CD4-positive, alpha-beta T cell treated with Interleukin-2 at 100 ng/mL for 4 hours (primary cell): ENCODE measurements around the gene RTN4.

Source experiments
- DNase-seq: peaks from one replicate; pipeline ENCODE4 v3.0.0-alpha.2; 2020; ENCODE audit warnings: low spot score

Gene RTN4

DNA sequence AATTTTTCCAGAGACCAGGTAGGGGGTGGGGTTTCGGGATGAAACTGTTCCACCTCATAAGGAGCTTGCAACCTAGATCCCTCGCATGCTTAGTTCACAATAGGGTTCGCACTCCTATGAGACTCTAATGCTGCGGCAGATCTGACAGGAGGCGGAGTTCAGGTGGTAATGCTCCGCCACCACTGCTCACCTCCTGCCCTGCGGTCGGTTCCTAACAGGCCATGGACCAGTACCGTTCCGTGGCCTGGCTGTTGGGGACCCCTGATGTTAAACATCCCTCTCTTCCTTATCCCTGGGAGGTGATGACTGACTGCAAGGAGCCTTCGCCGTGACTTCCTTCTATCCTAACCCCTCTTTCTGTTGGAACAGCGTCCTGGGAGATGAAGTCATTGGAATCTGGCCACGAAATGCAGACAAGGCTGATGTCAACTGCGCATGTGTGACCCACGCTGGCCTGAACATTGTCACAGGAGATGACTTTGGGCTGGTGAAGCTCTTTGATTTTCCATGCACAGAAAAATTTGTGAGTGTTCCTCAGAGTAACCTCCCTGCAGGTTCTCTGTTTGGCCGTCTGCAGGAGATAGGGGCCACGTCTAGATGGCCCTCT lies 82.4 kb downstream of the RTN4 start:
- DNase-seq: no peak

DNA sequence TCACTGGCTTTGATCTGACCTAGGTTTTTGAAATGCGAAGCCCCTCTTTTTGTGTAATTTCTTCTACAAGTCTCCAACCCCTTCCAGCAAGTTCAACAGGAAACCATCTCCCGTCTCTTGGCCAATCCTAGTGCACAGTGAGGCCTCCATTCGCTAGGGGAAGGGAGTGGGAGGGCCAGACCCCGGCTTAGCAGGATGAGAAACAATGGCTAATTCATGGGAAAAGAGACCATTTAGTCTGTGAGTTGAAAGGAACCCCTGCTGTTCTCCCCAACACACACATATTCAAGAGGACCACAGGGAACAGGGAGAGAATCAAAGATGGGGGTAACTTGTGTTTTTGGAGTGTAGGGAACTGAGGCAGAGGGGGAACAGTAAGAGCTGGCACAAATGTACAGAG lies 83.0 kb downstream of the RTN4 start:
- no peak for DNase-seq

DNA sequence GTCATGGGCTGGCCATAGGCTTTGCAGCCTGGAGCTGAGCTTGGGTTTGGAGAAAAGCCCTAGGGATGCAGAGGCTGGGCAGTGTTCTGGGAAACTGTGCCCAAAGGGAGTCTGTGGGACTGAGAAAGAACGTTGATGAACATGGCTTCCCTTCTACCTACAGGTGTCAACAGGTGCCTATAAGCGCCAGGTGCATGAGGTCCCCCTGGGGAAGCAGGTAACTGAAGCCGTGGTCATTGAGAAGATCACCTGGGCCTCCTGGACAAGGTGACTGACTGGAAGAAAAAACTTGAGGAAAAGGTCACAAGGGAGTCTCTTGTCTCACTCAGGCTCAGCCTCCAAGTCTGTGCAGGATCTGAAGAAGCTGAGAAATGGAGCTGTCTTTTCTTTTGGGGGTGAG lies 83.4 kb downstream of the RTN4 start:
- DNase-seq: no peak

DNA sequence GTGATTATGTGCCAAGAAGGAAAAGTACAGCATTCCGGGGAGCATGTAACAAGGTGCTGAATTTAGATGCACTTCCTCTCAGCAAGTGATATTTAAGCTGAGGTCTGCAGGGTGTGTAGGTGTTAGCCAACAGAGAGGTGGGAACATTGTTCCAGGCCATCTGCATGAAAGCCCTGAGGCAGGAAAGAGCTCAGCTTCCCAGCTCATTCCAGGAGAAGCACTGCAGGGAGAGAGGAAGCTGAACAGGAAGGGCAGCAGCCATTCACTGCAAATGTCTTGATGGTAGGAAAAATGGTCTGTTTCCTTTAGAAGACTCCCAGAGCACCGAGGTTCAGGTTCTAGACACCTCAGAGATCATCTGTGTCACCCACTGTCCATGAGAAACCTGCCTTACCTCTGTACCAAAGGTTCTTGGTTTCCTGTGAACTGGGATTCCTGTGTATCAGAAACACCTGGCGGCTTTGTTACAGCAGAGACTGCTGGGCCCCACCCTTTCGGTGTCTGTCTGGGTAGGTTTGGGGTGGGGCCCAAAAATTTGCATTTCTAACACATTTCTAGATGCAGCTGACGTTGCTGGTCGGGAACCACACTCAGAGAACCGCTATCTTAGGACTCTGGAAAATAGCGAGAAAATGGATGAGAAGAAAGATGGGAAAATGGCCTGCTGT lies 84.0 kb downstream of the RTN4 start:
- DNase-seq: no peak

DNA sequence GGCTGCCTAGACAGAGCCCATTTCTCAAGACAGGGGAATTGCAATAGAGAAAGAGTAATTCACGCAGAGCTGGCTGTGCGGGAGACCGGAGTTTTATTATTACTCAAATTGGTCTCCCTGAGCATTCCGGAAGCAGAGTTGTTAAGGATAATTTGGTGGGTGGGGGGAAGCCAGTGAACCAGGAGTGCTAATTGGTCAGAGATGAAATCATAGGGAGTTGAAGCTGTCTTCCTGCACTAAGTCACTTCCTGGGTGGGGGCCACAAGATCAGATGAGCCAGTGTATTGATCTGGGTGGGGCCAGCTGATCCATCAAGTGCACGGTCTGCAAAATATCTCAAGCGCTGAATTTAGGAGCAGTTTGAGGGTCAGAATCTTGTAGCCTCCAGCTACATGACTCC lies 84.8 kb downstream of the RTN4 start:
- no peak for DNase-seq

DNA sequence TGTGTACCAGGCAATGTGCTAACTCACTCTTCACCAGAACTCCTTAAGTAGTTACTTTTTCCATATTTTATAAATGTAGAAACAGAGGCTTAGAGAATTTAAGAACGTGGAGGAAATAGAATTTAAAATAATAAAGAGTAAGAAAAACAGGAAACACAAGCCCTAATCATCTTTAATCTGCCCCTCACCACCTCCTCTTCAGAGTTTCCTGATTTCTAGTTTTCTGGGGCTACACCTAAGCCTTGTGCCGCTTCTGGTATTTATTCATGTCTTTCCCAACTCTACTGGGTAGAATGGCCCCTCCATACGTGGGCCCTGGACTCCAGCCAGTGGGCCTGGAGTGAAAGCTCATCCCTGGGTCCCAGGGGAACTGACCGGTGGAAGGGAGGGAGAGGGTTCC lies 85.4 kb downstream of the RTN4 start:
- no peak for DNase-seq

DNA sequence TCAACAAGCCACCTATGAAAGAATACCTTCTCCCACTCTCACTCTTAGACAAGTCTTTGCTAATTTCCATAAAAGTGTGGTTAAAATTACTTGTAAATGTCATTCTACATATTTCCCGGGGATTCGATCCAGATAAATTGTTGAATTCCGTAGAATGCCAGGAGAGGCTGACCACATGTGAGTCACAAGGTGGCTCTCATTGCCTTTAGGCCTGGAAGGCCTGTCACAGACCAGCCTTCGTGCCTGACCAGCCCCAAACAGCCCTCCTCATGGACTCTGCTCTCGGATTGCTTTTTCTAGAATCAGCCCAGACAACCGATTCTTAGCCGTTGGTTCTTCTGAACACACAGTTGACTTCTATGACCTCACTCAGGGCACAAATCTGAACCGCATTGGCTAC lies 86.0 kb downstream of the RTN4 start:
- DNase-seq: no peak

DNA sequence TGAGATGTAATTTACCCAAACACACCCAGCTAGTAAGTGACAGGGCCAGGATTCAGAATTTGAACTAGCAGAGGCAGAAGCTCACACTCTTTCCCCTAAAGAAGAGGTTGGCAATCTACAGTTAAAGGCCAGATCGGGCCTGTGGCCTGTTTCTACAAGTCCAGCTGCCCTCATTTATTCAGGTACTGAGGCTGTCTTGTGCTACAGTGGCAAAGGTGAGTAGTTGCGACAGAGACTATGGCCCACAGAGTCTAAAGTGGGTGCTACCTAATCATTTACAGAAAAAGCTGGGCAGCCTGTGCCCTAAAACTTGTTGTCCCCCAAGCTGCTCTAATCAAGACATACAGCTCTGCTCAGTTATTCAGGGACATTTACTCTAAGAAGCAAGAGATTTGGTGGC lies 86.8 kb downstream of the RTN4 start:
- DNase-seq: no peak

DNA sequence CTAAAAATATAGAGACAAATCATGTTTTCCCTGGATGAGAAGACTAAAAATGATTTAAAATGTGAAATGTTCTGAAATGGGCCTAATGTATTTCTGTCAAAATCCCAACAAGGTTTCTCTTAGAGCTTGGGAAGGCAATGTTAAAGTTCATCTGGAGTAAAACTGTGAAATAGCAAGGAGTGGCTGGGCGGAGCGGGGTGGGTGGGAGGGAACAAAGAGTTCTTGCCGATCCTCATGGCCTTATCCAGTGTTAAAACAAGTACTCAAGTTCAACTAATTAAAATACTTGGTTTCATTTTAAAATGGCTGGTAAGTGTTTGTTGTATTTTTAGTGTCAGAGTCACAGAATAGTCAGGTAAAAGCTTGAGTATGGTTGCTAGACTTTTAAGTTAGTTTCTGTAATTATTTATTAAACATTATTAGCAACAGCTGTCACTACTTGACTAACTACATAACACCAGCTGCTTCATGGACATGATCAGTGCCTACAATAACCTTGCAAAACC lies 87.3 kb downstream of the RTN4 start:
- no peak for DNase-seq

DNA sequence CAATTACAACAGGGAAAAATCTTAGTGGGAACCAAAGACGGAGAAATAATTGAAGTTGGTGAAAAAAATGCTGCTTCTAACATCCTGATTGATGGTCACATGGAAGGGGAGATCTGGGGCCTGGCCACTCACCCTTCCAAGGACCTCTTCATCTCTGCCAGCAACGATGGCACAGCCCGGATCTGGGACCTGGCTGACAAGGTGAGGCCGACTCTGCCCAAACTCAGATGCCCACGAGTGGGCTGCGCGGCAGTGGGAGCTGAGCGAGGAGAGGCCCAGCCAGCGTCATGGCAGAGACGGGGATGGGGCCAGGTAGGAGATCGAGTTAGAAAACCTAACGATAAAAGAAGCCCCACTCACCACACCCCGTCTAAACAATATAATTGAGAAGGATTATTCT lies 87.7 kb downstream of the RTN4 start:
- DNase-seq: no peak

DNA sequence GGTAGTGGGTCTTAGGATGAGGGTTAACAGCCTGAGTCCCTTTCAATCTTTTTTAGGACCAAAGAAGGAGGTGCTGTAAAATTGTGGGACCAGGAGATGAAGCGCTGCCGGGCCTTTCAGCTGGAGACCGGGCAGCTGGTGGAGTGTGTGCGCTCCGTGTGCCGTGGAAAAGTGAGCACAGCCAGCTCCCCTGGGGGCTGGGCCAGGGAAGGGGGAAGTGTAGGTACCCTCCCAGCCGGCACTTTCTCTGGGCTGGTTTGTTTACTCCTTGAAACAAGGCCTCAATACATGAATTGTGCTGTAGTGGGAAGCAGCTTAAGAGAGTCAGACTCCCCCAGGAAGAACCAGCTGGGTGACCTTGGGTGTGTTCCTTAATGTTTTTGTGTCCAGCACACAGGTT lies 90.1 kb downstream of the RTN4 start:
- no peak for DNase-seq

DNA sequence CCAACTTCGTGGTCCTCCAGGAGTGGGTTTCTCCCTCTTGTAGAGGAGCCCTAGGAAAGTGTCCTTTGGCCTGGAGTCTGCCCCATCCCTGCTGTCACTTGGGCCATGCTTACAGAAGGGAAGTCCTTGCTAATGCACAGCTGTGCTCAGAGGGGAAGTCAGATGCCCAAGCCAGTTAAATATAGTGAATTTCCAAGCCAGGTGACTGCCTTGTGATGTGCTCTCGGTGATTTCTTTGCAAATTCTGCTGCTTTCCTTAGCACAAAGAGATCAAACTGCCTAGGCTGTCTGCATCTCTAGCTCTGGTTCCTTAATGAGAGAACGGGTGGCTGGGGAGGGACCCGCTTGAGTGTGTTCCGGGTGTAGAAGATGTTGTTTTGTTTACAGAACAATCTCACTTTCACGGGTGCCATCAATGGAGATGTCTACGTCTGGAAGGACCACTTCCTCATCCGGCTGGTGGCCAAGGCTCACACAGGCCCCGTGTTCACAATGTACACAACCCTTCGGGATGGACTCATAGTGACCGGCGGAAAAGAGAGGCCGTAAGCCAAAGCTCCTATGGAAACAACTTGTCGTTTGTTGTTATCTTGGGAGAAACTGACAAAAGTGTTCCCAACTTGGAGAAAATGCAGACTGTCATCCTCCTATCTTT lies 91.4 kb downstream of the RTN4 start:
- DNase-seq: no peak

DNA sequence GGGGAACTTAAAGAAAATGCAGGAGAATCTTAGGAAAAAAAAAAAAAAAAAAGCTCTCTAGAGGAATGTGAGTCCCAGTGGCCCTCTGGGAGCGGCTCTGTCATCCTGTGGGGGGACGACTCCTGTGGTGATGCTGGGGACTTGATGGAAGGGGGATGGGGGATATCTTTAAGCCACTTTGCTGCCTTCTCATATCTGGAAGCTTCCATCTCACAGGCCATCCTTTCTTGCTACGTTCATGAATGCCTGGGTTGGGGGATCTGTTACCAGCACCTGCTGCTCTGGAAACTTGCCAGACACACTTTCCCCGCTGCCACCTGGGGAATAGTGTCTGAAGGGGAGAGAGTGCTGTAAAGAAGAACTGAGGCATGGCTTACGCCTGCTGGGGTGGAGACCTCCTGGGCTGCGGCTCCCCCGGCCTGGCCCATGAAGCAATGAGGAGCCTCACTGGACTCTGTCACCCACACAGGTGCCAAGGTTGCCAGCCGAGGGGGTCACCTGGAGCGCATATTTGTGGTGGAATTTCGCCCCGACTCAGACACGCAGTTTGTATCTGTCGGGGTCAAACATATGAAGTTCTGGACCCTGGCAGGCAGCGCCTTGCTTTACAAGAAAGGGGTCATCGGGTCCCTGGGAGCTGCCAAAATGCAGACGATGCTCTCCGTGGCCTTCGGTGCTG lies 92.8 kb downstream of the RTN4 start:
- DNase-seq: no peak

DNA sequence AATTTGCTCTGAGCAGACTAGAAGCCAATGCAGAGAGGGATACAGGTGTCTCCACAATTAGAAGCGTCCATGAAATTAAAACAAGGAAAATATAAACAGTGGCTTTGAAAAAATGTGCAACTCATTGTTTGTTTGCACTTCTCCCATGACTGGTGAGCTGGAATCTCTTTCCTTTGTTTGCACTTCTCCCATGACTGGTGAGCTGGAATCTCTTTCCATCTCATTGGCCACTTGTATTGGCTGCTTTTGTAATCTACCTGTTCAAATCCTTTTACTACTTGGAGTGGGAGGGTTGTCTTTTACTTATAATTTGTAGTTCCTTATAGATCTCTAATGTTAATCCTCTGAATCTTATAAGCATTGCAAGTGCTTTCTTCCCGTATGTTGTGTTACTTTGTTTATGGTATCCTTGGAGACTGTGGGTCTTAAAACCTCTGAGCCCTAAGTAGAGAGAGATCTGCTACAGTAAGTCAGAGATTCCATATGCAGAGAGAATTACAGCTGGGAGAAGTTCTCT lies 94.1 kb downstream of the RTN4 start:
- no peak for DNase-seq

DNA sequence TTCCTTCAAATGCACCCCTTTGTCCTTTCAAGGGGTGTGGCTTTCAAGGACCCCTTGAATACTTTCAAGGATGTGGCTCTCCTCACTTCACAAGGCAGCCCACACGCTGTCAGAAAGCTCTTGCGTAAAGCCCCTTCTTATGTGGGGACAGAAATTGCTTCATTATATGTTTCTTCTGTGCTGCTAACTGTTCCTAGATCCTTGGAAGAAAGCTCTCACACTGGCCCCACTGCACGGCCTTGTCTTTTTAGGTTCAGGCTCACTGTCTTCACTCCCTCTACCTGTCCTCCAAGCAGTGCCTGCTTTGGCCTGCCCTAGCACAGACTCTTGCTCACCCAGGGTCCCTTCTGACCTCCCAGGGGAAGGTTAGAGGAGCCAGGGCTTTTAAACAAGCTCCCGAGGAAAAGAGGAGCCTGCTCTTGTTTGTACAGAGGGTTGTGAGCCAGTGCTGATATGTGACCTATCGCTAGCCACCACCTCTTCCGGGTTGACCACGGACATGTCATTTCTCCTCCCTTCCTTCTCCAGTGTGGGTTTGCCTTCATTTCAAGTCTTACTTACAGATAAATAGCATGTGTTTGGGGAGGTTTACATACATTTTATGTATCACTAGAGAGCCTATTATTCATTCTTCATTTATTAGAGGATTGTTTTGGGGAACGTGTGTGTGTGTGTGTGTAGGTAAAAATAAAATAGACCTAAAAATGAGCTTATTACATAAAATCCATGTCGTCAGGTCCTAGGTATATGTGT lies 94.7 kb downstream of the RTN4 start:
- no peak for DNase-seq

DNA sequence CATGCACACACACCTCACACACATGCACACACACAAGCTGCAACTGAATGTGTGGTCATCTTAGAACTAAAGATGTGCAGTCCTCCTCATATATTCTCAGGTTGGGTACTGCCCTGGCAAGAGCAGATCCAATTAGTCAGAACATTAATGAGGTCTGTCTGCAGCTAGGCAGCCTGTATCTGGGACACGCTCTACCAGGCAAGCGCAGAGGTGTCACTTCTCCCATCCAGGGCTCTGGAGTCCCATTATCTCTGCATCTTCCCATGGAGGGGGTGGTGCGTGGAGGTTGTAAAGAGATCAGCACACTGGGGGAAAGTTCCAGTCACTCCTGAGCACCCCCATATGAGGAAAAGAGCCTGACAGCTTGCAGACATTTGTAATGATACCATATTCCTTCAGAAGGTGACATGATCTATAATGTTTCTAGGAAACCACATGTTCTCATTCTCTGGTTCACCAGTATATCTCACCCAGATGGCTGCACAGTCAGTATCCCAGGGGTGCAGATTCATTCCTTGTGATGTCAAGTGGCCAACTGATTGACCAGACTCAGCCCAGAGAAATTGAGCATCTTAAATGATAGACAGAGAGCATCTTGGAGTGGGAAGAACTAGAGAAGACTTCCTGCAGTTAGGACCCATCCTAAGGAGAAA lies 95.4 kb downstream of the RTN4 start:
- no peak for DNase-seq

DNA sequence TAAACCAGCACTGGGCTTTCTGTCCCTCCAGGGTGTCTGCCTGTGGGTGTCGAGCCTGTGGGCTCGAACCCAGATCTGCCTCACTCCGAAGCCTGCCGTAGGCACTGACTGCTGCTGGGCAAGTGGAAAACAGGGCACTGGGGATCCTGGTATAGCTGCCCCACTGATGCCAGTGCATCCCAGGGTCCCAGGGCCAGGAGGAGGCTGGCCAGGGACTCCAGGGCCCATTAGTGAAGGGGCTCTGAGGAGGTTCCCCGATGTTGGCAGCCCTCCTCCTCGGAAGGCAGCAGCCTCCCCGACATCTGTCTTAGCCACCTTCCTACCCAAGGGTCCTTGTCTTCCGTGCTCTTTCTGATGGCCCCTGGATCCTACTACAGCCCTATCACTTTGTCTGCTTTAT lies 96.1 kb downstream of the RTN4 start:
- no peak for DNase-seq

DNA sequence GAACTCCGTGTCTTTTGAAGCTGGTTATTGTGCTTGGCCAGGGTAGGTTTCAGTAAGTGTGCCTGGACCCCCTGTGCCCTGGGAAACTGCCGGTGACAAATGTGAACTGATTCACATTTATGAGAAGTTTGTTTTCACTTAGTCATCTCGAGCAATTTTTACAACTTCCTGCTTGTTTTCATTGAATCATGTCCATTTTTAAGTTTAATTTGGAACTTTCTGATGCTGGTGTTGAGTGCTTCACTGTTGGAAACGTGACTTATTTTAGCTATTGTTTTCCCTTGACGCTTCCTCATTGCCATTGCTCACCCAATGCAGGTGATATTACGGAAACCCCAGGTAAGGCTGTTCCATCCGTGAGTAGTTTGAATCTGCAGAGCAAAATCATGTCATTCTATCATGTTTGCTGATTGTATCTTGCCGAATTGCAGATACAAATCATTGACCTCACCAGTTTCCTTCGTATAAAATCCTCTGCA lies 97.2 kb downstream of the RTN4 start:
- no peak for DNase-seq

DNA sequence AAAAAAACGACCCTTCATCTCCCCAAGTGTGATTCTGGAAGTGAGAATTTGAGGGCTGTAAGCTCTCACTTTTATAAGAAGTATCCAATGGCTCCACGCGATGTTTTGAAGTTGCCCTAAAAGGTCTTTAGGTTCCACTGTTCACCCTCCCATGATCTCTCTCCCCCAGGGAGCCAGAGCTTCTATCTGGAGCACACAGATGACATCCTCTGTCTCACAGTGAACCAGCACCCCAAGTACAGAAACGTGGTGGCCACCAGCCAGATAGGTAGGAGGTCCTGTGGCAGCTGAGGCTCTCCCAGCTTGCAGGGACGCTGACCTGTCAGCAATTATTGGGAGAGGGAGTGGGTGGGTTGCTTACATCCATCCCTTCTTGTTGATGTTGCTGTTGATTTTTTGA lies 97.8 kb downstream of the RTN4 start:
- no peak for DNase-seq

DNA sequence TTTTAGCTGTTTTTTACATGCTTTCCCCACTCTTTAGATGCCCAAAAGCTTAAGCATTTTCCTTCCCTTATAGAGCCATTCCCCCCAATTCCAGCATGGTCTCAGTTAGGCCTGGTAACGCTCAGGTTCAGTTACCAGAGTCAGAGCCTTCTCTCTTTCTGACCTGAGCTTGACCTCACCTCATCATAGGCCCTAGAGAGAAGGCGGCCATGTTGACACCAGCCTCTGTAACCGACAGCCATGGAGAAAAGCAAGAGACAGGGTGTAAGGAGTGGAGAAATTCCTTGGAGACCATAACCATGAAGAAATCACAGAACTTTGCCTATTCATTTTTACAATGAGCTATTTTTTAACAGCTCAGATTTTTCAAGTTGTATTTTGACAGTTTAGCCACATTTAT lies 99.4 kb downstream of the RTN4 start:
- DNase-seq: no peak

DNA sequence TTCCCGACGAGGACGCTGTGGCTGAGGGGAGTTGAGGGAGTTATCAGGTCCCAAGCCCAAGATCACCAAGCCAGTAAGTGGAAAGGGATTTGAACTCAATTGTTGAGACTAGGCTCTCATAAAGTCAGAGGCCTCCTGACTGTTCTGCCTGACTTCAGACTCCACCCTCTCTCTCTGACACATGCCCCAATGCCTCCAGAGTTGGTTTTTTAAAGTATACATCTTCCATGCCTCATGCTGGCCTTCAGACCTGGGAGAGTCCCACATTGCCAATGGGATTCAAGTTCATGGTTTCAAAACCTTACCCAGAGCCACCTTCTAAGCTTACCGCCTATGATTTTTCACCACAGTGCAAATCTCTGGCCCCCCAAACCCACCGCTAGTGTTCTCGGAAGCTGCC lies 100.8 kb downstream of the RTN4 start:
- DNase-seq: no peak
